ENCODE data around the gene PABPN1. TPM values are rescaled to one million over a fixed set of nuclear protein-coding genes. Genes with fewer than 3 reads are reported as not detected.
"Not testable (repeated sequence)": the region's sequence is repeated elsewhere in the genome, so short reads cannot be mapped to it uniquely, and the experiment has no call there.

The PABPN1 gene
- total and polyA plus RNA-seq, 4 experiments from 2014 or later, result 91.7 to 196 (median 159) TPM

DNA sequence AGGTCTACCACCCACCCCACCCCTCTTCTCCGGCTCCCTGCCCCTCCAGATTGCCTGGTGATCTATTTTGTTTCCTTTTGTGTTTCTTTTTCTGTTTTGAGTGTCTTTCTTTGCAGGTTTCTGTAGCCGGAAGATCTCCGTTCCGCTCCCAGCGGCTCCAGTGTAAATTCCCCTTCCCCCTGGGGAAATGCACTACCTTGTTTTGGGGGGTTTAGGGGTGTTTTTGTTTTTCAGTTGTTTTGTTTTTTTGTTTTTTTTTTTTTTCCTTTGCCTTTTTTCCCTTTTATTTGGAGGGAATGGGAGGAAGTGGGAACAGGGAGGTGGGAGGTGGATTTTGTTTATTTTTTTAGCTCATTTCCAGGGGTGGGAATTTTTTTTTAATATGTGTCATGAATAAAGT lies 4.5 kb downstream of the PABPN1 start:
- H3K27me3 Mint-ChIP-seq; H3K27me3 ChIP-seq (ENCODE audit: insufficient read depth, low read length); H3K9me3 ChIP-seq (ENCODE audit: control insufficient read depth in 1 of 2, low read length in 2 of 2); H3K9me3 Mint-ChIP-seq; DNase-seq; H3K27ac ChIP-seq (ENCODE audit: low read depth, low read length); H3K4me3 Mint-ChIP-seq; H3K4me3 ChIP-seq (ENCODE audit: low read length in 2 of 2): not testable (repeated sequence)
- Mint-ChIP-seq H3K36me3 (peaks cover 26 to 45% of the 10 kb centered on the region in 2 donors), H3K4me1 (peaks cover 17 to 28% (median 18%) of the 10 kb centered on the region in 4 donors), H3K27ac (peak overlapping the region in 2 of 7 donors; percentile 75 to 79)
- CTCF ChIA-PET (ENCODE audit: partially characterized antibody), result interaction anchor here (0.9 to 2.7 kb wide), 8 partner anchors 27 to 231 kb away, joined by 3 to 25 read pairs (median 3); partner anchors contain the start of genes ACIN1 and CMTM5
- intact Hi-C loops (cut with micrococcal nuclease), result loop anchor here (10.0 kb wide), 1 partner anchor 731 kb away; the partner anchor contains the start of gene ABHD4
- Histone ChIP-seq H3K4me1 (ENCODE audit: insufficient read depth, low read length) (peaks cover 19% of the 10 kb centered on the region), H3K36me3 (ENCODE audit: insufficient read depth, low read length) (peaks cover 18% of the 10 kb centered on the region)
- POLR2A ChIA-PET (ENCODE audit: partially characterized antibody), result interaction anchor here (1.0 kb wide), 1 partner anchor 20 kb away, joined by 3 read pairs; no protein-coding TSS in a partner anchor

DNA sequence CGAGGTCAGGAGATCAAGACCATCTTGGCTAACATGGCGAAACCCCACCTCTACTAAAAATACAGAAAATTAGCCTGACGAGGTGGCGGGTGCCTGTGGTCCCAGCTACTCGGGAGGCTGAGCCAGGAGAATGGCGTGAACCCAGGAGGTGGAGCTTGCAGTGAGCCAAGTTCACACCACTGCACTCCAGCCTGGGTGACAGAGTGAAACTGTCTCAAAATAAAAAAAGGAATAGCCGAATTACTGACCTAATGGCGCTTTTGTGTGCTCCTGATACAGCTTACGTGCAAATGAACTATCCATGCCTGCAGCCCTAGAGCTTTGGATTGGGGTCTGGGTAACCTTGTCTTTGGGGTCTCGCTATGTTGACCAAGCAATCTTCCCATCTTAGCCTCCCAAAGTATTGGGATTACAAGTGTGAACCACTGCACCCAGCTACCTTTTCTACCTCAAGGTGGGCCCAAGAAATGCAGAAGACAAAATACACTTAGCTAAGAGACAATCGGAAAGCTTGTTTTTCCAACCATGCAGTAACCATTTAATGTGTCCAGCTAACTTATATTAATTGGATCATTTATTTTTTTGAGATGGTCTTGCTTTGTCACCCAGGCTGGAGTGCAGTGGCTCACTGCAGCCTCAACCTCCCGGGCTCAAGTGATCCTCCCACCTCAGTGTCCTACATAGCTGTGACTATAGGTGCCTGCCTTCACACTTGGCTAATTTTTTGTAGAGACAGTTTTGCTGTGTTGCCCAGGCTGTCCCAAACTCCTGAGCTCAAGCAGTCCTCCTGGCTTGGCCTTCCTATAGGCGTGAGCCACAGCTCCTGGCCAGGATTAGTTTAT lies 5.5 kb downstream of the PABPN1 start:
- Histone ChIP-seq H3K36me3 (ENCODE audit: insufficient read depth, low read length) (peaks cover 18% of the 10 kb centered on the region), H3K4me1 (ENCODE audit: insufficient read depth, low read length) (peaks cover 19% of the 10 kb centered on the region), H3K27me3 (ENCODE audit: insufficient read depth, low read length) (no peaks in the 10 kb centered on the region), H3K4me3 (ENCODE audit: low read length in 2 of 2) (no peak overlapping the region), H3K27ac (ENCODE audit: low read depth, low read length) (no peak overlapping the region), H3K9me3 (ENCODE audit: control insufficient read depth in 1 of 2, low read length in 2 of 2) (no peaks in the 10 kb centered on the region)
- ChIA-PET CTCF (ENCODE audit: partially characterized antibody) (interaction anchor here (0.7 to 2.7 kb wide), 21 partner anchors 10 to 234 kb away, joined by 3 to 25 read pairs (median 4); partner anchors contain the start of genes ACIN1, CMTM5 and PPP1R3E), POLR2A (ENCODE audit: partially characterized antibody) (interaction anchor here (1.0 to 1.5 kb wide), 5 partner anchors 21 to 53 kb away, joined by 3 to 5 read pairs (median 3); partner anchors contain the start of gene HOMEZ)
- Mint-ChIP-seq H3K4me1 (peaks cover 15 to 22% (median 17%) of the 10 kb centered on the region in 4 donors), H3K9me3 (no peaks in the 10 kb centered on the region), H3K4me3 (peak overlapping the region in 1 of 8 donors; percentile 30), H3K27ac (peak overlapping the region in 2 of 7 donors; percentile 19 to 57), H3K27me3 (peaks cover 0 to 2% of the 10 kb centered on the region in 2 donors), H3K36me3 (peaks cover 26 to 41% of the 10 kb centered on the region in 2 donors)
- DNase-seq, result no peak
- intact Hi-C loops (cut with micrococcal nuclease), result loop anchor here (10.0 kb wide), 1 partner anchor 732 kb away; the partner anchor contains the start of gene ABHD4

DNA sequence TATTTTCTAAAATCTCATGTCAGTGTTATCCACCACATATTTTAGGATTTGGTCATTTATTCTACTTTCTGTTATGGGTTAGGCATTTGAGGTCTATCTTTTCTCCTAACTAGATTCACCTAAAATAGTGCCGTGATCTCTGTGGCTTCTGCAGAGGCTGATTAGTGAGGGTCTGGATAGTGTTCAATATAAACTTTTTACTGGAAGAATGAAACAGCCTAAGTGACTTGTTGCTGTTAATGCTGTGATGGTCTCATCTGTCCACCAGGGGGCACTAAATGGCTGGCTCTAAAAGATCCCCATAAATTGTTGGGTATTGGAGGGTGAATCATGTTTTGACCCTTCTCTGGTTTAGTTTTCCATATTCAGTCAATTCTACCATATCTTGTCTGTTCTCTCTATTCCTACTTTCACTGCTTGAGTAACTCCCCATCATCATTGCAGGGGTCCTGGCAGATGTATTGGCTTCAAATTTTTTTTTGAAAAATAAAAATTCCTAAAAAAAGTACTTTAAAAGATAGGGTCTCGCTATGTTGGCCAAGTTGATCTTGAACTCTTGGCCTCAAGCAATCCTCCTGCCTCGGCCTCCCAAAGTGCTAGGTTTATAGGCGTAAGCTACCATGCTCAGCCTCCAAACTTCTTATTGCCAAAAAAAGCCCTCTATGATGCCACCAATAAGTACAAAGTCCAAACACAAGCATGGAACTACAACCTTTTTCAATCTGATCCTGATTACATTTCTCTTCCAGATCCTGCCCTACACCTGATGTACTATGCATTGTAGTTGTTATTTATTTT lies 6.9 kb downstream of the PABPN1 start:
- Mint-ChIP-seq H3K9me3 (no peaks in the 10 kb centered on the region), H3K27ac (peak overlapping the region in 2 of 7 donors; percentile 28 to 60), H3K4me1 (peaks cover 3 to 8% (median 5%) of the 10 kb centered on the region in 4 donors), H3K27me3 (peaks cover 0 to 2% of the 10 kb centered on the region in 2 donors), H3K36me3 (peaks cover 16 to 27% of the 10 kb centered on the region in 2 donors), H3K4me3 (no peak overlapping the region)
- Histone ChIP-seq H3K27ac (ENCODE audit: low read depth, low read length) (no peak overlapping the region), H3K4me3 (ENCODE audit: low read length in 2 of 2) (no peak overlapping the region), H3K27me3 (ENCODE audit: insufficient read depth, low read length) (no peaks in the 10 kb centered on the region), H3K9me3 (ENCODE audit: control insufficient read depth in 1 of 2, low read length in 2 of 2) (no peaks in the 10 kb centered on the region), H3K4me1 (ENCODE audit: insufficient read depth, low read length) (peaks cover 9% of the 10 kb centered on the region), H3K36me3 (ENCODE audit: insufficient read depth, low read length) (peaks cover 18% of the 10 kb centered on the region)
- DNase-seq, result peak; percentile 48 to 64 (median 60)
- CTCF ChIA-PET (ENCODE audit: partially characterized antibody), result interaction anchor here (1.2 to 3.0 kb wide), 10 partner anchors 17 to 232 kb away, joined by 4 to 25 read pairs (median 6); no protein-coding TSS in a partner anchor
- intact Hi-C loops (cut with micrococcal nuclease), result loop anchor here (1.0 to 10.0 kb wide), 5 partner anchors 52 to 733 kb away; partner anchors contain the start of gene ABHD4
- POLR2A ChIA-PET (ENCODE audit: partially characterized antibody), result interaction anchor here (0.8 to 1.5 kb wide), 2 partner anchors 26 to 42 kb away, joined by 3 read pairs; partner anchors contain the start of gene HOMEZ

DNA sequence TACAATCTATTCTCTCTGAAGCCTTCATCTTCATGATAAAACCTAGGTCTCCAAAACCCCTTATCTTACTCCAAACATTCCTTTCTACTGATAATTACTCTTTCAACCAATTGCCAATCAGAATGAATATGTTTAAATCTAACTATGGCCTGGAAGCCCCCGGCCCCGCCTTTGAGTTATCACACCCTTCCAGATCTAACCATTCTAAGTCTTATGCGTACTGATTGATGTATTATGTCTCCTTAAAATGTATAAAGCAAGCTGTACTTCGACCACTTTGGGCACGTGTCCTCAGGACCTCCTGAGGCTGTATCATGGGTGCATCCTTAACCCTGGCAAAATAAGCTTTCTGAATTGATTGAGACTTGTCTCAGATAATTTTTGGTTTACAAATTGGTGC lies 14.4 kb downstream of the PABPN1 start:
- no peak overlapping the region for H3K4me3 Mint-ChIP-seq
- Histone ChIP-seq H3K36me3 (ENCODE audit: insufficient read depth, low read length) (no peaks in the 10 kb centered on the region), H3K4me3 (ENCODE audit: low read length in 2 of 2) (no peak overlapping the region), H3K27me3 (ENCODE audit: insufficient read depth, low read length) (no peaks in the 10 kb centered on the region), H3K4me1 (ENCODE audit: insufficient read depth, low read length) (no peaks in the 10 kb centered on the region), H3K9me3 (ENCODE audit: control insufficient read depth in 1 of 2, low read length in 2 of 2) (no peaks in the 10 kb centered on the region), H3K27ac (ENCODE audit: low read depth, low read length) (no peak overlapping the region)
- no peaks in the 10 kb centered on the region for H3K36me3 Mint-ChIP-seq
- no peak overlapping the region for H3K27ac Mint-ChIP-seq
- H3K9me3 Mint-ChIP-seq, result peaks cover 0 to 4% (median 0%) of the 10 kb centered on the region in 8 donors
- CTCF ChIA-PET (ENCODE audit: partially characterized antibody), result interaction anchor here (1.3 kb wide), 1 partner anchor 45 kb away, joined by 4 read pairs; no protein-coding TSS in a partner anchor
- POLR2A ChIA-PET (ENCODE audit: partially characterized antibody), result interaction anchor here (1.0 kb wide), 1 partner anchor 14 kb away, joined by 3 read pairs; no protein-coding TSS in a partner anchor
- H3K4me1 Mint-ChIP-seq, result no peaks in the 10 kb centered on the region
- DNase-seq, result no peak
- intact Hi-C loops (cut with micrococcal nuclease), result no loop called here
- H3K27me3 Mint-ChIP-seq, result peaks cover 12 to 18% of the 10 kb centered on the region in 2 donors

DNA sequence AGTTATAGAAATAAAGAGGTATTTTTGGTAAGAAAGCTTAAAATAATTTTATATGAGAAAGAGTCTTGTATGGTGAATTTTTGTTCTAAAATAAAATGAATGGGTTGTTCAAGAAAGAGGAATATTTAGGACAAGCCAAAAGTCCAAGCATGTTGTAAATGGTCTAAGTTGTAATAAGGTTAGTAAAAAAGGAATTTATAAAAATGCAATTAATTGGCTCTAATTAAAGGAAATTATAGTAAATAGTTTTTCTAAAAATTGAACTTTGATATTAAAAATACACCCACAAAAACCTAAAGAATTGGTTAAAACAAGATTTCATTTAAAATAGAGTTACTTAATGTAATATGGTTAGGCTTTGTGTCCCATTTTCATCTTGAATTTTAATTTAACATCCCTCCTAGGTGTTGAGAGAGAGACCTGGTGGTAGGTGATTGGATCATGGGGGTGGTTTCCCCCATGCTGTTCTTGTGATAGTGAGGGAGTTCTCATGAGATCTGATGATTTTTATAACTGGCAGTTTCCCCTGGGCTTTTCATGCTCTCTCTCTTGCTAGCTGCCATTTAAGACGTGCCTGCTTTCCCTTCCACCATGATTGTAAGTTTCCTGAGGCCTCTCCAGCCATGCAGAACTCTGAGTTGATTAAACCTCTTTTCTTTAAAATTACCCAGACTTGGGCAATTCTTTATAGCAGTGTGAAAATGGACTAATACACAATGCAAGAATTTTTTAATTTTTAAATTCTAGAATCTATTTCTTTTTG lies 18.4 kb downstream of the PABPN1 start:
- Mint-ChIP-seq H3K27ac (no peak overlapping the region), H3K4me1 (no peaks in the 10 kb centered on the region), H3K27me3 (peaks cover 15 to 17% of the 10 kb centered on the region in 2 donors), H3K9me3 (peaks cover 0 to 2% (median 0%) of the 10 kb centered on the region in 8 donors), H3K4me3 (no peak overlapping the region), H3K36me3 (no peaks in the 10 kb centered on the region)
- Histone ChIP-seq H3K4me3 (ENCODE audit: low read length in 2 of 2) (no peak overlapping the region), H3K4me1 (ENCODE audit: insufficient read depth, low read length) (no peaks in the 10 kb centered on the region), H3K27ac (ENCODE audit: low read depth, low read length) (no peak overlapping the region), H3K36me3 (ENCODE audit: insufficient read depth, low read length) (no peaks in the 10 kb centered on the region), H3K9me3 (ENCODE audit: control insufficient read depth in 1 of 2, low read length in 2 of 2) (no peaks in the 10 kb centered on the region), H3K27me3 (ENCODE audit: insufficient read depth, low read length) (no peaks in the 10 kb centered on the region)
- no peak for DNase-seq
- intact Hi-C loops (cut with micrococcal nuclease), result no loop called here
- POLR2A ChIA-PET (ENCODE audit: partially characterized antibody), result no interaction called here
- CTCF ChIA-PET (ENCODE audit: partially characterized antibody), result interaction anchor here (1.4 kb wide), 1 partner anchor 41 kb away, joined by 4 read pairs; no protein-coding TSS in a partner anchor

DNA sequence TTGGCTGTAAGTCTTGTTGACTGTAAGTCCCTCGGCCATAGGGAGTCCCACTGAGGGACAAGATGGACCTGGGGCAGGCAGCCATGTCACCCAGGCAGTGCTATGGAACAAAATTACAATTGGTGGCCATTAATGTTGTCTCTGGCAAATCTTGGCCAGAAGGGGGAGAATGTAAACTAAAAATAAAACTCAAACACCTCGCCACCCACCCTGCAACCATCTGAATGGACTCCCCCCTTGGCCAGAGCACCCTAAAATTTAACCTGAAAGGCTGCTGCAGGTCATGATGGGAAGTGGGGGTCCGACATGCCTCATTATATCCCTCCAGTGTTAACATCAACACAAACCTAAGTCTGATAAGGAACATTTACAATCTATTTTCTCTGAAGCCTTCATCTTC lies 23.2 kb downstream of the PABPN1 start:
- POLR2A ChIA-PET (ENCODE audit: partially characterized antibody), result no interaction called here
- intact Hi-C loops (cut with micrococcal nuclease), result no loop called here
- H3K27me3 ChIP-seq (ENCODE audit: insufficient read depth, low read length), result no peaks in the 10 kb centered on the region
- no peak overlapping the region for H3K27ac ChIP-seq (ENCODE audit: low read depth, low read length)
- H3K36me3 Mint-ChIP-seq, result no peaks in the 10 kb centered on the region
- no peak overlapping the region for H3K4me3 Mint-ChIP-seq
- H3K4me1 ChIP-seq (ENCODE audit: insufficient read depth, low read length), result no peaks in the 10 kb centered on the region
- peaks cover 3 to 7% of the 10 kb centered on the region in 2 donors for H3K27me3 Mint-ChIP-seq
- peaks cover 0 to 2% (median 0%) of the 10 kb centered on the region in 8 donors for H3K9me3 Mint-ChIP-seq
- no peaks in the 10 kb centered on the region for H3K9me3 ChIP-seq (ENCODE audit: control insufficient read depth in 1 of 2, low read length in 2 of 2)
- no peak overlapping the region for H3K4me3 ChIP-seq (ENCODE audit: low read length in 2 of 2)
- DNase-seq, result no peak
- CTCF ChIA-PET (ENCODE audit: partially characterized antibody), result interaction anchor here (1.2 to 1.8 kb wide), 3 partner anchors 16 to 36 kb away, joined by 5 to 6 read pairs (median 5); no protein-coding TSS in a partner anchor
- H3K27ac Mint-ChIP-seq, result no peak overlapping the region
- no peaks in the 10 kb centered on the region for H3K4me1 Mint-ChIP-seq
- H3K36me3 ChIP-seq (ENCODE audit: insufficient read depth, low read length), result no peaks in the 10 kb centered on the region

Measured in CD4-positive, alpha-beta memory T cell (primary cell).